HG03159 (cell line): ENCODE results near the gene FZD1.

ENCODE experiments used
- ATAC-seq: cut with Tn5 transposase; IDR thresholded peaks from one replicate; pipeline ENCODE4 v1.9.1; 2021; ENCODE audit warnings: mild to moderate bottlenecking, moderate library complexity; ENCODE audit not compliant: unreplicated experiment

FZD1 gene

DNA sequence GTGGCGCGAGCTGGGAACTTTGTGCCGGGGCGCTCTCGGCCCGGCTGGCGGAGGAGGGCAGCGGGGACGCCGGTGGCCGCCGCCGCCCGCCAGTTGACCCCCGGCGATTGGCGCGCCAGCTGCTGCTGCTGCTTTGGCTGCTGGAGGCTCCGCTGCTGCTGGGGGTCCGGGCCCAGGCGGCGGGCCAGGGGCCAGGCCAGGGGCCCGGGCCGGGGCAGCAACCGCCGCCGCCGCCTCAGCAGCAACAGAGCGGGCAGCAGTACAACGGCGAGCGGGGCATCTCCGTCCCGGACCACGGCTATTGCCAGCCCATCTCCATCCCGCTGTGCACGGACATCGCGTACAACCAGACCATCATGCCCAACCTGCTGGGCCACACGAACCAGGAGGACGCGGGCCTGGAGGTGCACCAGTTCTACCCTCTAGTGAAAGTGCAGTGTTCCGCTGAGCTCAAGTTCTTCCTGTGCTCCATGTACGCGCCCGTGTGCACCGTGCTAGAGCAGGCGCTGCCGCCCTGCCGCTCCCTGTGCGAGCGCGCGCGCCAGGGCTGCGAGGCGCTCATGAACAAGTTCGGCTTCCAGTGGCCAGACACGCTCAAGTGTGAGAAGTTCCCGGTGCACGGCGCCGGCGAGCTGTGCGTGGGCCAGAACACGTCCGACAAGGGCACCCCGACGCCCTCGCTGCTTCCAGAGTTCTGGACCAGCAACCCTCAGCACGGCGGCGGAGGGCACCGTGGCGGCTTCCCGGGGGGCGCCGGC lies 870 bp downstream of the FZD1 start:
- ATAC-seq: peak; percentile 40

DNA sequence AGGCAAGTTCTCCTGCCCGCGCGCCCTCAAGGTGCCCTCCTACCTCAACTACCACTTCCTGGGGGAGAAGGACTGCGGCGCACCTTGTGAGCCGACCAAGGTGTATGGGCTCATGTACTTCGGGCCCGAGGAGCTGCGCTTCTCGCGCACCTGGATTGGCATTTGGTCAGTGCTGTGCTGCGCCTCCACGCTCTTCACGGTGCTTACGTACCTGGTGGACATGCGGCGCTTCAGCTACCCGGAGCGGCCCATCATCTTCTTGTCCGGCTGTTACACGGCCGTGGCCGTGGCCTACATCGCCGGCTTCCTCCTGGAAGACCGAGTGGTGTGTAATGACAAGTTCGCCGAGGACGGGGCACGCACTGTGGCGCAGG lies 1.4 kb downstream of the FZD1 start:
- no peak for ATAC-seq

GRCh38 chr7:91266067-91266688 lies 1.9 kb downstream of the FZD1 start:
- ATAC-seq: no peak

DNA sequence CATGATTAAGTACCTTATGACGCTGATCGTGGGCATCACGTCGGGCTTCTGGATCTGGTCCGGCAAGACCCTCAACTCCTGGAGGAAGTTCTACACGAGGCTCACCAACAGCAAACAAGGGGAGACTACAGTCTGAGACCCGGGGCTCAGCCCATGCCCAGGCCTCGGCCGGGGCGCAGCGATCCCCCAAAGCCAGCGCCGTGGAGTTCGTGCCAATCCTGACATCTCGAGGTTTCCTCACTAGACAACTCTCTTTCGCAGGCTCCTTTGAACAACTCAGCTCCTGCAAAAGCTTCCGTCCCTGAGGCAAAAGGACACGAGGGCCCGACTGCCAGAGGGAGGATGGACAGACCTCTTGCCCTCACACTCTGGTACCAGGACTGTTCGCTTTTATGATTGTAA lies 2.5 kb downstream of the FZD1 start:
- no peak for ATAC-seq

DNA sequence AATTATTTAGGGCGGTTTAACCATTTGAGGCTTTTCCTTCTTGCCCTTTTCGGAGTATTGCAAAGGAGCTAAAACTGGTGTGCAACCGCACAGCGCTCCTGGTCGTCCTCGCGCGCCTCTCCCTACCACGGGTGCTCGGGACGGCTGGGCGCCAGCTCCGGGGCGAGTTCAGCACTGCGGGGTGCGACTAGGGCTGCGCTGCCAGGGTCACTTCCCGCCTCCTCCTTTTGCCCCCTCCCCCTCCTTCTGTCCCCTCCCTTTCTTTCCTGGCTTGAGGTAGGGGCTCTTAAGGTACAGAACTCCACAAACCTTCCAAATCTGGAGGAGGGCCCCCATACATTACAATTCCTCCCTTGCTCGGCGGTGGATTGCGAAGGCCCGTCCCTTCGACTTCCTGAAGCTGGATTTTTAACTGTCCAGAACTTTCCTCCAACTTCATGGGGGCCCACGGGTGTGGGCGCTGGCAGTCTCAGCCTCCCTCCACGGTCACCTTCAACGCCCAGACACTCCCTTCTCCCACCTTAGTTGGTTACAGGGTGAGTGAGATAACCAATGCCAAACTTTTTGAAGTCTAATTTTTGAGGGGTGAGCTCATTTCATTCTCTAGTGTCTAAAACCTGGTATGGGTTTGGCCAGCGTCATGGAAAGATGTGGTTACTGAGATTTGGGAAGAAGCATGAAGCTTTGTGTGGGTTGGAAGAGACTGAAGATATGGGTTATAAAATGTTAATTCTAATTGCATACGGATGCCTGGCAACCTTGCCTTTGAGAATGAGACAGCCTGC lies 3.1 kb downstream of the FZD1 start:
- ATAC-seq: no peak

GRCh38 chr7:91270372-91270771 lies 6.1 kb downstream of the FZD1 start:
- no peak for ATAC-seq

DNA sequence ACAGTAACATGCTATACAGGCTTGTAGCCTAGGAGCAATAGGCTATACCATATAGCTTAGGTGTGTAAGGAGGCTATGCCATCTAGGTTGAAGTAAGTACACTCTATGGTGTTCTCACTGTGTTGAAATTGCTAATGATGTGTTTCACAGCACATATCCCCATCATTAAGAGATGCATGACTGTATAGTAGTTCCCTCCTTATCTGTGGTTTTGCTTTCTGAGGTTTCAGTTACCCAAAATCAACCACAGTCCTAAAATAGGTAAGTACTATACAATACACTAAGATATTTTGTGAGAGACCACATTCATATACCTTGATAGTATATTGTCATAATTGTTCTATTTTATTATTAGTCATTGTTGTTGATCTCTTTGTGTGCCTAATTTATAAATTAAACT lies 12.7 kb downstream of the FZD1 start:
- peak; percentile 91 for ATAC-seq

GRCh38 chr7:91280185-91280584 lies 16.0 kb downstream of the FZD1 start:
- no peak for ATAC-seq

DNA sequence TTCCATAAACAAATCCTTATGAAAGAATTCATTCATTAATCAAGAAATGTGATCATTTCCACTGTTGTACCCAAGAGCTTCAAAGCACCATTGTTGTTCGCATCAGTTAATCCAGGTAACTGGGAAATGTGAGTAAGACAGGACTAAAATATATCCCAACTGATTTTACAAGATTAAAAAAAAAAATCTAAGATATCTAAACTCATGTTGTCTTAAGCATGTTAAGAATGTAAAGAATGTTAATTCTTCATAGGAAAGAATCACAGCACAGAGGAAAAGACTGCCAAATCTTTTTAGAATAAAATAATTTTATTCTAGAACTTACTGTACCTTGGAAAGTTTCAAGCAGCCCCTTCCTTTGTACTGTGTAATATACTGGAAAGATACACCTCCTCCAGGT lies 16.4 kb downstream of the FZD1 start:
- ATAC-seq: no peak

GRCh38 chr7:91285696-91286355 lies 21.6 kb downstream of the FZD1 start:
- ATAC-seq: no peak

DNA sequence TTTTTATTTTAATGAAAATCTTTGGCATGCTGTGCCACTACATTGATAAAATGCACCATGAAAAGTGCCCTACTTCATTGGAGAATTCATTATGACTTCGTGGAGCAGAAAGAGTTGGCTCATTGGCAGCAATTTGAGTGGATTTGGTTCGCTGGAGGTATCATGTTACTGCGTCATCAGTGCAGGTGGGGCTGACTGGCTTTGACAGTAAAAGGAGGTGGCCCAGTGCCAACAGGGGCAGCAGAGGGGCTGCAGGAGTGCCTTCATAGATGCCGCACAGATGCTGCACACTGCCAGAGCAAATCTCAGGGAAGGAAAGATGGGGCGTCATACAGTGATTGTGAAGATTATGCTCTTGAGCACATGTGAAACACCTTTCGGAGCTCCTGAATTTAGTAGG lies 22.2 kb downstream of the FZD1 start:
- ATAC-seq: no peak

- no peak for ATAC-seq
Observed at GRCh38 chr7:91287371-91288084, 23.3 kb downstream of the FZD1 start.

DNA sequence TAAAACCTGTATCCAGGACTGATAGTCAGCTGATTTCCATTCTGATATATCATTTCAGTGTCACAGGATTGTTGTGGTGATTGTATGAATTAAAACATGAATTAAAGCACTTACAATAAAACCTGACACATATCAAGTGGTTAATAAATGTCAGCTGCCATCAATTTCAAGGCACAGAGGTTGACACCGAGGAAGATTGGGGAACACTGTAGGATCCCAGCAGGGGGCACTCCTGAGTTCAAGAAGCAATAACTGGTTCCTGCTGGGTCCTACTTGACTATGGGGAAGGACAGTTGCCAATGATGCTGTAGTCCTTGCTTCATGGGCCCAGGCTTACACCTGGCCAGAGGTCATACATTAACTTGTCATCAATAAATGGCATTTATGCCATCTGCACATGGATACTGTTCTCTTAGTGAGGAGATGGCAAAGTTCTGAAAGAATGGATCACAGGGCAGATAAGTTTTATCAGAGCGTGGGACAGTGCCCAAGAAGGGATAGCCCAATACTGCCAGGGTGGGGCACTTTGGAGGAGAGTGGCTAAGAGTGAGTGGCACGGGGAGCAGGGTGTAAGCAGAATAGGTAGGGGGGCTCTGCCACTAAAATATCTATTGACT lies 24.1 kb downstream of the FZD1 start:
- no peak for ATAC-seq

- no peak for ATAC-seq
Observed at GRCh38 chr7:91289633-91290254, 25.5 kb downstream of the FZD1 start.

DNA sequence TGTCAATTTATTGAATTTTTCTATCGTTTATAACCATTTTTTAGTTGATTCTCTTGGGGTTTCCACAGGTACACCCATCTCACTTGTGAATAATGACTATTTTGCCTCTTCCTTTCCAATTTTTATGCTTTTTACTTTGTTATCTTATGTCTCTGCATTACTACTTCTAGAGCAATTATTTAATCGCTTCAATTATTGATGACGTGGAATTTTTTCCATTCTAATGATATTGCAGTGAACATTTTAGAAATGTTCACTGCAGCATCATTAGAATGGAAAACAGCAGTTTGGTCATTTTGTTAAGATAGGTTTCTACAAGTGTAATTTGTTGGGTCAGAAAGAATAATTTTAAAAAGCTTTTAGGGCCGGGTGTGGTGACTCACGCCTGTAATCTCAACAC lies 27.1 kb downstream of the FZD1 start:
- ATAC-seq: no peak

DNA sequence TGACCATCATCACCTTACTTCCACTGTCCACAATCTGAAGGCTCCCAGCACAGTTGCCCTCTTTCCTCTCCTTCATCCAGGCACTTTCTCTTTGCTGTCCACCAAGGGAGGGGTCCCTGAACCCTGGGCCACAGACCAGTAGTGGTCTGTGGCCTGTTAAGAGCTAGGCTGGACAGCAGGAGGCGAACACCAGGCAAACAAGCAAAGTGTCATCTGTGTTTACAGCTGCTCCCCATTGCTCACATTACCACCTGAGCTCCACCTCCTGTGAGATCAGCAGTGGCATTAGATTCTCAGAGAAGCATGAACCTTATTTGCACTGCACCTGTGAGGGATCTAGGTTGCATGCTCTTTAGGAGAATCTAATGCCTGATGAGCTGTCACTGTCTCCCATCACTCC lies 27.7 kb downstream of the FZD1 start:
- no peak for ATAC-seq

- no peak for ATAC-seq
Observed at GRCh38 chr7:91292506-91292905, 28.3 kb downstream of the FZD1 start.

DNA sequence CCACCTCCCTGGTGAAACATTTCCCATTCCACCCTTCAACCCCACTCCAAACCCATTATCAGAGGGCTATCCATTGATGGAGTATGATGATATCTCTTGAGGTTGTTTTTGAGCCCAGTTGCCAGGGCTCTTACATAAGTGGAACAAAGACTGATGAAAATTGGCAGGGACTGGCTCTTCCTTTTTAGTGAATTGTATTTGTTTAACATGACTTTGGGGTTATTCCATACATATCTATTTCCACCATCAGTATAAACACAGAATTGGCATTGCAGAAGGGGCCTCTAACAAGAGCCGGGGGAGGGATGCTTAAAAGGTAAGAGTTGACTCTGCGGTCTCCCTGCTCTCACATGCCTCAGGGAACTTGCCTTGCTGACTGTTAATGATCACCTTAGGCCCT lies 28.9 kb downstream of the FZD1 start:
- no peak for ATAC-seq

GRCh38 chr7:91293840-91294239 lies 29.6 kb downstream of the FZD1 start:
- no peak for ATAC-seq

DNA sequence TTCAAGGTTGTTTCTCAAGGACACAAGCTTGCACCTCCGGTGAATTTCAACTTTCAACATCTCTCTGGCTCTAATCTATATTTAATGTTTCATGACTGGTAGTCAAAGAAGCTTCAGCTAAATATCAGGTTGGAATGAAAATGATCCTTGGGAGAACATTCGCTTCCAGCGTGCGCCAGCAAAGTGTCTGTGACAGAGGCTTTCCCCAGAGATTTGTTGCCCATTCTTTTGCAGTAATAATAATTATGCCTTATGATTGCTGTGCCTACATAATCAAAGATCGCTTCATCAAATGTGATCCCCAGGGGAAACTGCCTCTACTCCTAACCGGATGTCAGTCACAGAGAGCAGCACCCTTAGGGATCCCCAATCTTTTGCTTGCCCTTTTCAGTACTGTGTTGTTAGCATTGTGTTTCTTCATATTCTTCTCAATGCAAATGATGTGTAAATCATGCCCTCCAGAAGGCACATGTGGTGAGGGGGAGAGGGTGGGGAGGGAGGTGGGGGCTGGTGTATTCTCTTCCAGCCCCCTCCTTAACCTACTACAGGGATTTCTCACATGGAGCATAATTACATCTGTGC lies 30.5 kb downstream of the FZD1 start:
- no peak for ATAC-seq
